ENCODE data around the gene LCP1. TPM values are rescaled to one million over a fixed set of nuclear protein-coding genes. Genes with fewer than 3 reads are reported as not detected.
"Not testable (repeated sequence)": the region's sequence is repeated elsewhere in the genome, so short reads cannot be mapped to it uniquely, and the experiment has no call there.

Gene LCP1
- total RNA-seq, 2 experiments from 2014 or later: 1,012 to 1,022 TPM

- intact Hi-C loops (cut with micrococcal nuclease): no loop called here
- H3K36me3 Mint-ChIP-seq: peaks cover 67% of the 10 kb centered on the region
- peak overlapping the region; percentile 86 for H3K27ac Mint-ChIP-seq
- H3K4me1 Mint-ChIP-seq (ENCODE audit: low read depth): peaks cover 99% of the 10 kb centered on the region
- H3K4me3 Mint-ChIP-seq: peak overlapping the region; percentile 38
- no peak for DNase-seq
- H3K27me3 Mint-ChIP-seq: no peaks in the 10 kb centered on the region
- POLR2A ChIA-PET: interaction anchor here (1.3 to 9.9 kb wide), 3 partner anchors 8 to 28 kb away, joined by 3 to 239 read pairs (median 30); partner anchors contain the start of gene LCP1
- H3K9me3 Mint-ChIP-seq: no peaks in the 10 kb centered on the region
- CTCF ChIA-PET: interaction anchor here (1.5 to 13.5 kb wide), 3 partner anchors 10 to 44 kb away, joined by 4 to 164 read pairs (median 81); partner anchors contain the start of gene LCP1
These were observed 11.3 kb downstream of the LCP1 start for GRCh38 chr13:46170687-46171086.

GRCh38 chr13:46170268-46170667 lies 11.7 kb downstream of the LCP1 start:
- CTCF ChIA-PET: interaction anchor here (1.5 to 13.5 kb wide), 3 partner anchors 10 to 44 kb away, joined by 4 to 164 read pairs (median 81); partner anchors contain the start of gene LCP1
- peaks cover 99% of the 10 kb centered on the region for H3K4me1 Mint-ChIP-seq (ENCODE audit: low read depth)
- peak overlapping the region; percentile 86 for H3K27ac Mint-ChIP-seq
- peaks cover 62% of the 10 kb centered on the region for H3K36me3 Mint-ChIP-seq
- no peak for DNase-seq
- H3K4me3 Mint-ChIP-seq: peak overlapping the region; percentile 38
- no peaks in the 10 kb centered on the region for H3K9me3 Mint-ChIP-seq
- POLR2A ChIA-PET: interaction anchor here (0.7 to 9.9 kb wide), 5 partner anchors 8 to 104 kb away, joined by 3 to 239 read pairs (median 4); partner anchors contain the start of genes LCP1 and LRRC63
- intact Hi-C loops (cut with micrococcal nuclease): no loop called here
- no peaks in the 10 kb centered on the region for H3K27me3 Mint-ChIP-seq

GRCh38 chr13:46169758-46170157 lies 12.2 kb downstream of the LCP1 start:
- ChIA-PET CTCF (interaction anchor here (1.5 to 13.5 kb wide), 3 partner anchors 10 to 43 kb away, joined by 4 to 164 read pairs (median 81); partner anchors contain the start of gene LCP1), POLR2A (interaction anchor here (0.7 to 9.9 kb wide), 5 partner anchors 9 to 104 kb away, joined by 3 to 239 read pairs (median 4); partner anchors contain the start of genes LCP1 and LRRC63)
- Mint-ChIP-seq H3K27me3 (no peaks in the 10 kb centered on the region), H3K4me3 (peak overlapping the region; percentile 38), H3K9me3 (no peaks in the 10 kb centered on the region), H3K4me1 (ENCODE audit: low read depth) (peaks cover 98% of the 10 kb centered on the region), H3K36me3 (peaks cover 60% of the 10 kb centered on the region), H3K27ac (peak overlapping the region; percentile 86)
- no peak for DNase-seq
- intact Hi-C loops (cut with micrococcal nuclease): loop anchor here (5.0 kb wide), 1 partner anchor 827 kb away; the partner anchor contains the start of gene TPT1

- CTCF ChIA-PET: interaction anchor here (1.0 to 13.5 kb wide), 6 partner anchors 8 to 219 kb away, joined by 3 to 164 read pairs (median 4); partner anchors contain the start of gene LCP1
- intact Hi-C loops (cut with micrococcal nuclease): loop anchor here (1.0 to 5.0 kb wide), 3 partner anchors 8 to 826 kb away; partner anchors contain the start of genes LCP1 and TPT1
- H3K36me3 Mint-ChIP-seq: peaks cover 61% of the 10 kb centered on the region
These were observed 13.2 kb downstream of the LCP1 start for GRCh38 chr13:46168783-46169182.

GRCh38 chr13:46168341-46168740 lies 13.6 kb downstream of the LCP1 start:
- Mint-ChIP-seq H3K4me3 (peak overlapping the region; percentile 69), H3K27ac (peak overlapping the region; percentile 86), H3K9me3 (no peaks in the 10 kb centered on the region), H3K4me1 (ENCODE audit: low read depth) (peaks cover 95% of the 10 kb centered on the region), H3K27me3 (no peaks in the 10 kb centered on the region), H3K36me3 (peaks cover 57% of the 10 kb centered on the region)
- intact Hi-C loops (cut with micrococcal nuclease): loop anchor here (1.0 to 5.0 kb wide), 3 partner anchors 8 to 826 kb away; partner anchors contain the start of genes LCP1 and TPT1
- peak; percentile 83 for DNase-seq
- ChIA-PET POLR2A (interaction anchor here (0.9 to 9.9 kb wide), 5 partner anchors 8 to 42 kb away, joined by 3 to 239 read pairs (median 4); partner anchors contain the start of gene LCP1), CTCF (interaction anchor here (0.8 to 13.5 kb wide), 8 partner anchors 8 to 219 kb away, joined by 3 to 164 read pairs (median 4); partner anchors contain the start of gene LCP1)

More at GRCh38 chr13:46168783-46169182, 13.2 kb downstream of the LCP1 start:
- peaks cover 98% of the 10 kb centered on the region for H3K4me1 Mint-ChIP-seq (ENCODE audit: low read depth)
- POLR2A ChIA-PET: interaction anchor here (0.9 to 9.9 kb wide), 5 partner anchors 8 to 42 kb away, joined by 3 to 239 read pairs (median 4); partner anchors contain the start of genes LCP1 and LRRC63
- H3K27ac Mint-ChIP-seq: peak overlapping the region; percentile 86
- no peaks in the 10 kb centered on the region for H3K9me3 Mint-ChIP-seq
- no peaks in the 10 kb centered on the region for H3K27me3 Mint-ChIP-seq
- DNase-seq: no peak
- H3K4me3 Mint-ChIP-seq: peak overlapping the region; percentile 69

- H3K9me3 Mint-ChIP-seq: no peaks in the 10 kb centered on the region
- H3K4me3 Mint-ChIP-seq: peak overlapping the region; percentile 69
- peak overlapping the region; percentile 86 for H3K27ac Mint-ChIP-seq
- ChIA-PET CTCF (interaction anchor here (0.9 to 13.5 kb wide), 5 partner anchors 7 to 20 kb away, joined by 3 to 164 read pairs (median 5); partner anchors contain the start of gene LCP1), POLR2A (interaction anchor here (0.6 to 9.9 kb wide), 3 partner anchors 11 to 44 kb away, joined by 3 to 239 read pairs (median 4); partner anchors contain the start of gene LCP1)
- intact Hi-C loops (cut with micrococcal nuclease): loop anchor here (5.0 kb wide), 1 partner anchor 825 kb away; the partner anchor contains the start of gene TPT1
- no peaks in the 10 kb centered on the region for H3K27me3 Mint-ChIP-seq
- peaks cover 54% of the 10 kb centered on the region for H3K36me3 Mint-ChIP-seq
- peaks cover 90% of the 10 kb centered on the region for H3K4me1 Mint-ChIP-seq (ENCODE audit: low read depth)
- DNase-seq: no peak
These were observed 14.9 kb downstream of the LCP1 start for GRCh38 chr13:46166947-46167610.

- DNase-seq: no peak
- Mint-ChIP-seq H3K4me1 (ENCODE audit: low read depth) (peaks cover 89% of the 10 kb centered on the region), H3K9me3 (no peaks in the 10 kb centered on the region), H3K27ac (peak overlapping the region; percentile 86), H3K36me3 (peaks cover 55% of the 10 kb centered on the region), H3K4me3 (peak overlapping the region; percentile 46), H3K27me3 (no peaks in the 10 kb centered on the region)
- intact Hi-C loops (cut with micrococcal nuclease): loop anchor here (5.0 kb wide), 1 partner anchor 824 kb away; the partner anchor contains the start of gene TPT1
- ChIA-PET CTCF (interaction anchor here (1.0 to 8.5 kb wide), 2 partner anchors 14 to 19 kb away, joined by 3 to 81 read pairs; partner anchors contain the start of gene LCP1), POLR2A (interaction anchor here (9.9 kb wide), 1 partner anchor 12 kb away, joined by 239 read pairs; the partner anchor contains the start of gene LCP1)
These were observed 15.8 kb downstream of the LCP1 start for GRCh38 chr13:46166224-46166584.

GRCh38 chr13:46165485-46166223 lies 16.3 kb downstream of the LCP1 start:
- no peaks in the 10 kb centered on the region for H3K9me3 Mint-ChIP-seq
- no peaks in the 10 kb centered on the region for H3K27me3 Mint-ChIP-seq
- peak overlapping the region; percentile 46 for H3K4me3 Mint-ChIP-seq
- peaks cover 88% of the 10 kb centered on the region for H3K4me1 Mint-ChIP-seq (ENCODE audit: low read depth)
- H3K36me3 Mint-ChIP-seq: peaks cover 52% of the 10 kb centered on the region
- peak; percentile 71 for DNase-seq
- H3K27ac Mint-ChIP-seq: peak overlapping the region; percentile 86
- ChIA-PET POLR2A (interaction anchor here (1.2 to 9.9 kb wide), 2 partner anchors 13 to 16 kb away, joined by 3 to 239 read pairs; partner anchors contain the start of gene LCP1), CTCF (interaction anchor here (1.3 to 8.5 kb wide), 2 partner anchors 15 to 39 kb away, joined by 5 to 81 read pairs; partner anchors contain the start of gene LCP1)
- intact Hi-C loops (cut with micrococcal nuclease): loop anchor here (1.0 to 5.0 kb wide), 2 partner anchors 131 to 823 kb away; partner anchors contain the start of gene TPT1

- CTCF ChIA-PET: interaction anchor here (1.3 to 8.5 kb wide), 2 partner anchors 16 to 38 kb away, joined by 5 to 81 read pairs; partner anchors contain the start of gene LCP1
- peak overlapping the region; percentile 38 for H3K4me3 Mint-ChIP-seq
- POLR2A ChIA-PET: interaction anchor here (1.2 to 9.9 kb wide), 2 partner anchors 14 to 15 kb away, joined by 3 to 239 read pairs; partner anchors contain the start of gene LCP1
- H3K36me3 Mint-ChIP-seq: peaks cover 48% of the 10 kb centered on the region
- intact Hi-C loops (cut with micrococcal nuclease): loop anchor here (1.0 to 5.0 kb wide), 2 partner anchors 132 to 822 kb away; partner anchors contain the start of gene TPT1
- peaks cover 88% of the 10 kb centered on the region for H3K4me1 Mint-ChIP-seq (ENCODE audit: low read depth)
- no peaks in the 10 kb centered on the region for H3K27me3 Mint-ChIP-seq
- H3K9me3 Mint-ChIP-seq: no peaks in the 10 kb centered on the region
- no peak for DNase-seq
- H3K27ac Mint-ChIP-seq: peak overlapping the region; percentile 81
These were observed 17.3 kb downstream of the LCP1 start for GRCh38 chr13:46164661-46165060.

GRCh38 chr13:46162741-46163140 lies 19.2 kb downstream of the LCP1 start:
- CTCF ChIA-PET: interaction anchor here (1.4 to 6.2 kb wide), 2 partner anchors 9 to 11 kb away, joined by 4 to 164 read pairs; no protein-coding TSS in a partner anchor
- peaks cover 51% of the 10 kb centered on the region for H3K36me3 Mint-ChIP-seq
- intact Hi-C loops (cut with micrococcal nuclease): not testable (repeated sequence)

More at GRCh38 chr13:46162741-46163140, 19.2 kb downstream of the LCP1 start:
- POLR2A ChIA-PET, H3K27me3 Mint-ChIP-seq, H3K9me3 Mint-ChIP-seq, H3K4me3 Mint-ChIP-seq, DNase-seq: not testable (repeated sequence)
- peak overlapping the region; percentile 91 for H3K27ac Mint-ChIP-seq
- peaks cover 81% of the 10 kb centered on the region for H3K4me1 Mint-ChIP-seq (ENCODE audit: low read depth)
